SU-DHL-6 (cell line): ENCODE data around the gene KRABD2.

Experiments
- H2AFZ ChIP-seq: fragments of 200-600 bp; sonication (generic); 2 replicates; pipeline ENCODE4 v1.6.1; 2014; ENCODE audit warnings: low read depth, mild to moderate bottlenecking, moderate library complexity, mixed read lengths, antibody characterized with exemption, low read length; ENCODE audit not compliant: severe bottlenecking
- H3F3A ChIP-seq: fragments of 200-600 bp; shearing (Covaris generic); 2 replicates; pipeline ENCODE4 v1.6.0; 2016; ENCODE audit warnings: antibody characterized with exemption, mild to moderate bottlenecking; ENCODE audit not compliant: insufficient read depth
- H3K27ac ChIP-seq: fragments of 200-600 bp; sonication (generic); 2 replicates; pipeline ENCODE4 v1.5.1; 2016; ENCODE audit warnings: low read depth, mild to moderate bottlenecking, low read length, moderate library complexity, mixed read lengths
- H3K27me3 ChIP-seq: fragments of 200-600 bp; sonication (generic), shearing (Covaris generic); 2 replicates; pipeline ENCODE4 v1.6.0; 2014; ENCODE audit warnings: mild to moderate bottlenecking, low read length
- H3K36me3 ChIP-seq: fragments of 200-600 bp; sonication (generic); 2 replicates; pipeline ENCODE4 v1.6.1; 2014; ENCODE audit warnings: mild to moderate bottlenecking, low read length, mixed read lengths
- H3K4me2 ChIP-seq: fragments of 300-600, 200-600 bp; shearing (Covaris generic), sonication (generic); 2 replicates; pipeline ENCODE4 v1.6.0; 2014; ENCODE audit warnings: low read length, low read depth, mild to moderate bottlenecking; ENCODE audit not compliant: poor library complexity, severe bottlenecking
- H3K4me3 ChIP-seq: fragments of 200-600 bp; sonication (generic); 2 replicates; pipeline ENCODE4 v1.5.1; 2014; ENCODE audit warnings: antibody characterized with exemption, low read length, mild to moderate bottlenecking, mixed read lengths; ENCODE audit not compliant: insufficient read depth, poor library complexity, severe bottlenecking
- H3K79me2 ChIP-seq: fragments of 200-600 bp; sonication (generic); 2 replicates; pipeline ENCODE4 v1.6.1; 2014; ENCODE audit warnings: mild to moderate bottlenecking, low read length, moderate library complexity; ENCODE audit not compliant: insufficient read depth
- H3K9ac ChIP-seq: fragments of 200-600 bp; sonication (generic); 2 replicates; pipeline ENCODE4 v1.7.0; 2014; ENCODE audit warnings: mild to moderate bottlenecking, low read length
- H3K9me2 ChIP-seq: fragments of 200-600 bp; sonication (generic); replicated peaks from 2 replicates; pipeline ENCODE4 v1.6.1; 2014; ENCODE audit warnings: low read length; ENCODE audit not compliant: insufficient read depth
- H3K9me3 ChIP-seq: fragments of 200-600 bp; sonication (generic); 2 replicates; pipeline ENCODE4 v1.6.1; 2014; ENCODE audit warnings: low read length, mixed read lengths; ENCODE audit not compliant: insufficient read depth
- H4K20me1 ChIP-seq: fragments of 200-600 bp; sonication (generic); 2 replicates; pipeline ENCODE4 v1.6.1; 2014; ENCODE audit warnings: low read depth, mild to moderate bottlenecking, antibody characterized with exemption, low read length, moderate library complexity, mixed read lengths
- CTCF ChIP-seq: fragments of 200-600 bp; sonication (generic); IDR thresholded peaks from one replicate; pipeline ENCODE4 v1.5.1; 2017; ENCODE audit warnings: antibody characterized with exemption, mild to moderate bottlenecking, low read length, moderate library complexity; ENCODE audit not compliant: insufficient read depth, poor library complexity, severe bottlenecking
- EZH2phosphoT487 ChIP-seq: fragments of 200-600 bp; sonication (generic), shearing (Covaris generic); conservative IDR thresholded peaks from 2 replicates; pipeline ENCODE4 v1.6.1; 2018; ENCODE audit warnings: mild to moderate bottlenecking, antibody characterized with exemption, low read length, moderate library complexity, mixed read lengths

Gene KRABD2

GRCh38 chr17:8392674-8393469, 16.4 kb upstream of the KRABD2 start:
- no peaks in the 10 kb centered on the region for H3F3A ChIP-seq
- H3K79me2 ChIP-seq: no peaks in the 10 kb centered on the region
- H3K36me3 ChIP-seq: no peaks in the 10 kb centered on the region
- H3K9ac ChIP-seq: no peak overlapping the region
- no peaks in the 10 kb centered on the region for H3K27me3 ChIP-seq
- TF ChIP-seq CTCF: no peak
- TF ChIP-seq EZH2phosphoT487: no peak
- H3K9me3 ChIP-seq: no peaks in the 10 kb centered on the region
- H3K4me3 ChIP-seq: no peak overlapping the region
- H3K4me2 ChIP-seq: no peak overlapping the region
- no peaks in the 10 kb centered on the region for H4K20me1 ChIP-seq
- no peak overlapping the region for H3K27ac ChIP-seq
- H2AFZ ChIP-seq: no peak overlapping the region
- no peaks in the 10 kb centered on the region for H3K9me2 ChIP-seq

GRCh38 chr17:8392274-8392673, 15.8 kb upstream of the KRABD2 start:
- Histone ChIP-seq H3K36me3 (no peaks in the 10 kb centered on the region), H4K20me1 (no peaks in the 10 kb centered on the region), H2AFZ (no peak overlapping the region), H3K9me2 (no peaks in the 10 kb centered on the region), H3K27ac (no peak overlapping the region), H3F3A (no peaks in the 10 kb centered on the region), H3K9ac (no peak overlapping the region), H3K27me3 (no peaks in the 10 kb centered on the region), H3K4me2 (no peak overlapping the region), H3K4me3 (no peak overlapping the region), H3K79me2 (no peaks in the 10 kb centered on the region), H3K9me3 (no peaks in the 10 kb centered on the region)
- TF ChIP-seq EZH2phosphoT487 (no peak), CTCF (no peak)

GRCh38 chr17:8391711-8392110, 15.2 kb upstream of the KRABD2 start:
- H3K27ac ChIP-seq: no peak overlapping the region
- no peak overlapping the region for H2AFZ ChIP-seq

More at GRCh38 chr17:8391711-8392110, 15.2 kb upstream of the KRABD2 start:
- Histone ChIP-seq H3F3A (no peaks in the 10 kb centered on the region), H3K4me3 (no peak overlapping the region), H4K20me1 (no peaks in the 10 kb centered on the region), H3K4me2 (no peak overlapping the region), H3K79me2 (no peaks in the 10 kb centered on the region), H3K36me3 (no peaks in the 10 kb centered on the region), H3K27me3 (no peaks in the 10 kb centered on the region), H3K9me2 (no peaks in the 10 kb centered on the region), H3K9ac (no peak overlapping the region), H3K9me3 (no peaks in the 10 kb centered on the region)
- TF ChIP-seq EZH2phosphoT487 (no peak), CTCF (no peak)
